Measurements from ENCODE around the gene ATP13A1. TPM values are rescaled to one million over a fixed set of nuclear protein-coding genes. Genes with fewer than 3 reads are reported as not detected.

ATP13A1 gene
- total RNA-seq, 1 experiment from 2014 or later: 41.1 TPM

GRCh38 chr19:19606021-19606420 is 57.5 kb downstream of the ATP13A1 start:
- BruUV-seq (replicated peaks): no TSS peak
- CTCF ChIA-PET: interaction anchor here (0.7 kb wide), 1 partner anchor 231 kb away, joined by 13 read pairs; no protein-coding TSS in a partner anchor
- Histone ChIP-seq H3K27ac (peak overlapping the region; percentile 76), H3F3A (ENCODE audit: insufficient read depth, low read depth) (peaks cover 47% of the 10 kb centered on the region), H3K27me3 (ENCODE audit: insufficient read depth, low read depth) (no peaks in the 10 kb centered on the region), H3K9me2 (ENCODE audit: insufficient read depth) (no peaks in the 10 kb centered on the region), H4K20me1 (ENCODE audit: insufficient read depth) (no peaks in the 10 kb centered on the region), H3K4me1 (replicated peaks; ENCODE audit: insufficient read depth) (peaks cover 48% of the 10 kb centered on the region), H3K79me2 (ENCODE audit: low read depth) (peaks cover 7% of the 10 kb centered on the region; the same call in 1 of the 2 replicates), H2AFZ (no peak overlapping the region), H3K36me3 (ENCODE audit: low read depth) (no peaks in the 10 kb centered on the region), H3K4me2 (peak overlapping the region; percentile 66), H3K9me3 (ENCODE audit: insufficient read depth, low read depth) (no peaks in the 10 kb centered on the region), H3K4me3 (0 out of 2 replicates have a peak overlapping the region, but pooled peaks have one; percentile 6)
- peak; percentile 67 to 100 for DNase-seq
- TF ChIP-seq EZH2 (IDR thresholded peaks at IDR 0.05; ENCODE audit: low read depth): no peak
- TF ChIP-seq CTCF (conservative IDR thresholded peaks at IDR 0.05): no peak
- intact Hi-C loops (cut with micrococcal nuclease; ENCODE audit: unreplicated experiment): loop anchor here (1.0 kb wide), 2 partner anchors 11 to 15 kb away; no protein-coding TSS in a partner anchor
- POLR2A ChIA-PET (ENCODE audit: unreplicated experiment): interaction anchor here (0.6 kb wide), 2 partner anchors 10 to 37 kb away, joined by 3 to 5 read pairs; no protein-coding TSS in a partner anchor

- H3K4me3 ChIP-seq: no peak overlapping the region
- H3K27ac ChIP-seq: peak overlapping the region; percentile 73
- H3K4me2 ChIP-seq: peak overlapping the region; percentile 58
- H3K79me2 ChIP-seq (ENCODE audit: low read depth): peaks cover 10% of the 10 kb centered on the region; the same call in 1 of the 2 replicates
- intact Hi-C loops (cut with micrococcal nuclease; ENCODE audit: unreplicated experiment): no loop called here
- POLR2A ChIA-PET (ENCODE audit: unreplicated experiment): no interaction called here
- no peak for TF ChIP-seq EZH2 (IDR thresholded peaks at IDR 0.05; ENCODE audit: low read depth)
- TF ChIP-seq CTCF (conservative IDR thresholded peaks at IDR 0.05): no peak
- H3K4me1 ChIP-seq (replicated peaks; ENCODE audit: insufficient read depth): peaks cover 57% of the 10 kb centered on the region
- H3K9me3 ChIP-seq (ENCODE audit: insufficient read depth, low read depth): no peaks in the 10 kb centered on the region
- peak in 1 of 2 experiments; percentile 39 for DNase-seq
- H3K27me3 ChIP-seq (ENCODE audit: insufficient read depth, low read depth): no peaks in the 10 kb centered on the region
- H3F3A ChIP-seq (ENCODE audit: insufficient read depth, low read depth): peaks cover 46% of the 10 kb centered on the region
- H2AFZ ChIP-seq: no peak overlapping the region
- H3K9me2 ChIP-seq (ENCODE audit: insufficient read depth): no peaks in the 10 kb centered on the region
- H4K20me1 ChIP-seq (ENCODE audit: insufficient read depth): no peaks in the 10 kb centered on the region
- no TSS peak for BruUV-seq (replicated peaks)
- H3K36me3 ChIP-seq (ENCODE audit: low read depth): no peaks in the 10 kb centered on the region
- CTCF ChIA-PET: no interaction called here
Measured at GRCh38 chr19:19602713-19603324, 60.7 kb downstream of the ATP13A1 start.

GRCh38 chr19:19602136-19602712 is 61.3 kb downstream of the ATP13A1 start:
- H3K4me3 ChIP-seq: no peak overlapping the region
- TF ChIP-seq EZH2 (IDR thresholded peaks at IDR 0.05; ENCODE audit: low read depth): no peak
- no peak for TF ChIP-seq CTCF (conservative IDR thresholded peaks at IDR 0.05)
- BruUV-seq (replicated peaks): no TSS peak
- peak overlapping the region; percentile 58 for H3K4me2 ChIP-seq
- no peaks in the 10 kb centered on the region for H3K36me3 ChIP-seq (ENCODE audit: low read depth)
- H3F3A ChIP-seq (ENCODE audit: insufficient read depth, low read depth): peaks cover 49% of the 10 kb centered on the region
- no peak overlapping the region for H2AFZ ChIP-seq
- DNase-seq: peak; percentile 40 to 98
- H3K9me2 ChIP-seq (ENCODE audit: insufficient read depth): no peaks in the 10 kb centered on the region
- peak overlapping the region; percentile 73 for H3K27ac ChIP-seq
- H4K20me1 ChIP-seq (ENCODE audit: insufficient read depth): no peaks in the 10 kb centered on the region
- H3K9me3 ChIP-seq (ENCODE audit: insufficient read depth, low read depth): no peaks in the 10 kb centered on the region
- H3K79me2 ChIP-seq (ENCODE audit: low read depth): peaks cover 10% of the 10 kb centered on the region; the same call in 1 of the 2 replicates
- H3K4me1 ChIP-seq (replicated peaks; ENCODE audit: insufficient read depth): peaks cover 61% of the 10 kb centered on the region
- intact Hi-C loops (cut with micrococcal nuclease; ENCODE audit: unreplicated experiment): no loop called here
- POLR2A ChIA-PET (ENCODE audit: unreplicated experiment): no interaction called here
- H3K27me3 ChIP-seq (ENCODE audit: insufficient read depth, low read depth): no peaks in the 10 kb centered on the region
- CTCF ChIA-PET: interaction anchor here (0.6 kb wide), 1 partner anchor 409 kb away, joined by 3 read pairs; no protein-coding TSS in a partner anchor
